ENCODE data around the gene PIGW. TPM values are rescaled to one million over a fixed set of nuclear protein-coding genes. Genes with fewer than 3 reads are reported as not detected.
"Not testable (repeated sequence)": the region's sequence is repeated elsewhere in the genome, so short reads cannot be mapped to it uniquely, and the experiment has no call there.

The PIGW gene
- total and polyA plus RNA-seq, 2 donors from 2014 or later: 4.7 to 11.1 TPM

- no peak overlapping the region for H3K9ac ChIP-seq (ENCODE audit: low read length in 3 of 3)
- no peak overlapping the region for H3K4me3 ChIP-seq (ENCODE audit: low read length in 3 of 3)
- no peak for FAIRE-seq
Observed at GRCh38 chr17:36505171-36505570, 29.6 kb upstream of the PIGW start.

GRCh38 chr17:36506249-36506826 is 28.4 kb upstream of the PIGW start:
- no peaks in the 10 kb centered on the region for H3K27me3 ChIP-seq (ENCODE audit: control insufficient read depth, insufficient read depth, low read length)
- no peak overlapping the region for H3K4me3 ChIP-seq (ENCODE audit: low read length in 3 of 3)
- H3K27ac ChIP-seq (ENCODE audit: low read depth in 2 of 2, low read length in 2 of 2): no peak overlapping the region
- intact Hi-C loops (cut with DNase I): no loop called here
- DNase-seq (no peak), FAIRE-seq (no peak)
- H3K9ac ChIP-seq (ENCODE audit: low read length in 3 of 3): no peak overlapping the region
- H3K36me3 ChIP-seq (ENCODE audit: control insufficient read depth in 2 of 3, insufficient read depth in 3 of 3, low read length in 3 of 3): peaks cover 0 to 22% (median 19%) of the 10 kb centered on the region in 3 donors
- TF ChIP-seq CTCF (IDR thresholded peaks at IDR 0.05; ENCODE audit: borderline replicate concordance, extremely low read depth, insufficient read depth): no peak
- no peaks in the 10 kb centered on the region for H3K9me3 ChIP-seq (ENCODE audit: control insufficient read depth in 2 of 3, insufficient read depth in 1 of 3, low read length in 3 of 3)
- no peaks in the 10 kb centered on the region for H3K4me1 ChIP-seq (ENCODE audit: control insufficient read depth in 2 of 3, insufficient read depth in 2 of 3, low read depth in 1 of 3, low read length in 3 of 3)

More at GRCh38 chr17:36505171-36505570, 29.6 kb upstream of the PIGW start:
- no peaks in the 10 kb centered on the region for H3K4me1 ChIP-seq (ENCODE audit: control insufficient read depth in 2 of 3, insufficient read depth in 2 of 3, low read depth in 1 of 3, low read length in 3 of 3)
- peak in 1 of 5 donors; percentile 50 for DNase-seq
- intact Hi-C loops (cut with DNase I): no loop called here
- no peak for TF ChIP-seq CTCF (IDR thresholded peaks at IDR 0.05; ENCODE audit: borderline replicate concordance, extremely low read depth, insufficient read depth)
- H3K36me3 ChIP-seq (ENCODE audit: control insufficient read depth in 2 of 3, insufficient read depth in 3 of 3, low read length in 3 of 3): peaks cover 0 to 25% (median 19%) of the 10 kb centered on the region in 3 donors
- no peaks in the 10 kb centered on the region for H3K27me3 ChIP-seq (ENCODE audit: control insufficient read depth, insufficient read depth, low read length)
- H3K9me3 ChIP-seq (ENCODE audit: control insufficient read depth in 2 of 3, insufficient read depth in 1 of 3, low read length in 3 of 3): no peaks in the 10 kb centered on the region
- no peak overlapping the region for H3K27ac ChIP-seq (ENCODE audit: low read depth in 2 of 2, low read length in 2 of 2)

GRCh38 chr17:36506831-36507230 is 28.0 kb upstream of the PIGW start:
- Histone ChIP-seq H3K27me3 (ENCODE audit: control insufficient read depth, insufficient read depth, low read length) (no peaks in the 10 kb centered on the region), H3K27ac (ENCODE audit: low read depth in 2 of 2, low read length in 2 of 2) (no peak overlapping the region), H3K4me1 (ENCODE audit: control insufficient read depth in 2 of 3, insufficient read depth in 2 of 3, low read depth in 1 of 3, low read length in 3 of 3) (no peaks in the 10 kb centered on the region), H3K9me3 (ENCODE audit: control insufficient read depth in 2 of 3, insufficient read depth in 1 of 3, low read length in 3 of 3) (no peaks in the 10 kb centered on the region), H3K4me3 (ENCODE audit: low read length in 3 of 3) (no peak overlapping the region), H3K36me3 (ENCODE audit: control insufficient read depth in 2 of 3, insufficient read depth in 3 of 3, low read length in 3 of 3) (peaks cover 0 to 22% (median 19%) of the 10 kb centered on the region in 3 donors), H3K9ac (ENCODE audit: low read length in 3 of 3) (no peak overlapping the region)
- FAIRE-seq (no peak), DNase-seq (no peak)
- intact Hi-C loops (cut with DNase I): no loop called here
- no peak for TF ChIP-seq CTCF (IDR thresholded peaks at IDR 0.05; ENCODE audit: borderline replicate concordance, extremely low read depth, insufficient read depth)

- no peak for TF ChIP-seq CTCF (IDR thresholded peaks at IDR 0.05; ENCODE audit: borderline replicate concordance, extremely low read depth, insufficient read depth)
- H3K4me3 ChIP-seq (ENCODE audit: low read length in 3 of 3): no peak overlapping the region
- intact Hi-C loops (cut with DNase I): no loop called here
- no peak overlapping the region for H3K27ac ChIP-seq (ENCODE audit: low read depth in 2 of 2, low read length in 2 of 2)
- no peaks in the 10 kb centered on the region for H3K27me3 ChIP-seq (ENCODE audit: control insufficient read depth, insufficient read depth, low read length)
- H3K9ac ChIP-seq (ENCODE audit: low read length in 3 of 3): no peak overlapping the region
- no peak for FAIRE-seq
- H3K4me1 ChIP-seq (ENCODE audit: control insufficient read depth in 2 of 3, insufficient read depth in 2 of 3, low read depth in 1 of 3, low read length in 3 of 3): no peaks in the 10 kb centered on the region
- DNase-seq: no peak
- no peaks in the 10 kb centered on the region for H3K9me3 ChIP-seq (ENCODE audit: control insufficient read depth in 2 of 3, insufficient read depth in 1 of 3, low read length in 3 of 3)
- peaks cover 0 to 22% (median 19%) of the 10 kb centered on the region in 3 donors for H3K36me3 ChIP-seq (ENCODE audit: control insufficient read depth in 2 of 3, insufficient read depth in 3 of 3, low read length in 3 of 3)
Observed at GRCh38 chr17:36507266-36507665, 27.5 kb upstream of the PIGW start.

- H3K9me3 ChIP-seq (ENCODE audit: control insufficient read depth in 2 of 3, insufficient read depth in 1 of 3, low read length in 3 of 3); H3K4me3 ChIP-seq (ENCODE audit: low read length in 3 of 3); DNase-seq; H3K9ac ChIP-seq (ENCODE audit: low read length in 3 of 3); H3K4me1 ChIP-seq (ENCODE audit: control insufficient read depth in 2 of 3, insufficient read depth in 2 of 3, low read depth in 1 of 3, low read length in 3 of 3); H3K27me3 ChIP-seq (ENCODE audit: control insufficient read depth, insufficient read depth, low read length); intact Hi-C loops (cut with DNase I); H3K27ac ChIP-seq (ENCODE audit: low read depth in 2 of 2, low read length in 2 of 2); FAIRE-seq: not testable (repeated sequence)
- H3K36me3 ChIP-seq (ENCODE audit: control insufficient read depth in 2 of 3, insufficient read depth in 3 of 3, low read length in 3 of 3): peaks cover 0 to 17% (median 16%) of the 10 kb centered on the region in 3 donors
Observed at GRCh38 chr17:36508439-36508838, 26.3 kb upstream of the PIGW start.
